GM23338 (cell line): Measurements from ENCODE around the gene RFESD.

ENCODE experiments used
- POLR2AphosphoS5 ChIP-seq: IDR thresholded peaks from 2 replicates; pipeline ENCODE4 v1.6.1; 2016; ENCODE audit warnings: antibody characterized with exemption, low read depth
- REST ChIP-seq: IDR thresholded peaks from one replicate; pipeline ENCODE4 v1.6.1; 2018; ENCODE audit warnings: antibody characterized with exemption; ENCODE audit not compliant: unreplicated experiment
- TF ChIP-seq, protein P1 (sequence below), 2 experiments: fragments of 200-600 bp in 1 of 2; sonication (generic) in 1 of 2; conservative IDR thresholded peaks; 2 replicates each; pipeline versions ENCODE4 v1.5.1 to v1.6.1; 2016 to 2017; ENCODE audit warnings: antibody characterized with exemption in 2 of 2, low read depth in 2 of 2, mild to moderate bottlenecking in 2 of 2, moderate library complexity in 1 of 2

DNA sequence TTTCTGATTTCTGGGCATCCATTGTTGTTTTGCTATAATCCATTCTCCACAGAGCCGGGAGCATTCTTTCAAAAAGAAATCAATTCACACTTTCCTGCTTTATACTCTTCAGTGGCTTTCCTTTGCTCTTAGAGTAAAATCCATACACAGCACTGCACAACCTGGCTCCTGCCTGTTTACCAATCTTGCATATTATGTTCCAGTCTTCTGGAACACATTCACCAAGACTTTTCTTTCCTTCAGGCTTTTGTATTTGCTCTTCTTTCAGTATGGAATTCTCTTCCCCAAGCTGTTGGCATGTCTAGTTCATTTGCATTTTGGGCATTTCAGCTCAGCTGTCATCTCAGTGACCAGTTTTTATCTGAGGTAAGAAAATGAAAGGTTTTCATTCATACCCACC is 6.3 kb downstream of the RFESD start:
- TF ChIP-seq, protein P1, sequence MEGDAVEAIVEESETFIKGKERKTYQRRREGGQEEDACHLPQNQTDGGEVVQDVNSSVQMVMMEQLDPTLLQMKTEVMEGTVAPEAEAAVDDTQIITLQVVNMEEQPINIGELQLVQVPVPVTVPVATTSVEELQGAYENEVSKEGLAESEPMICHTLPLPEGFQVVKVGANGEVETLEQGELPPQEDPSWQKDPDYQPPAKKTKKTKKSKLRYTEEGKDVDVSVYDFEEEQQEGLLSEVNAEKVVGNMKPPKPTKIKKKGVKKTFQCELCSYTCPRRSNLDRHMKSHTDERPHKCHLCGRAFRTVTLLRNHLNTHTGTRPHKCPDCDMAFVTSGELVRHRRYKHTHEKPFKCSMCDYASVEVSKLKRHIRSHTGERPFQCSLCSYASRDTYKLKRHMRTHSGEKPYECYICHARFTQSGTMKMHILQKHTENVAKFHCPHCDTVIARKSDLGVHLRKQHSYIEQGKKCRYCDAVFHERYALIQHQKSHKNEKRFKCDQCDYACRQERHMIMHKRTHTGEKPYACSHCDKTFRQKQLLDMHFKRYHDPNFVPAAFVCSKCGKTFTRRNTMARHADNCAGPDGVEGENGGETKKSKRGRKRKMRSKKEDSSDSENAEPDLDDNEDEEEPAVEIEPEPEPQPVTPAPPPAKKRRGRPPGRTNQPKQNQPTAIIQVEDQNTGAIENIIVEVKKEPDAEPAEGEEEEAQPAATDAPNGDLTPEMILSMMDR (conservative IDR thresholded peaks at IDR 0.05; ENCODE audit: low read depth in 2 of 2): no peak
- no peak for TF ChIP-seq POLR2AphosphoS5
- no peak for TF ChIP-seq REST
